Adipocyte (in vitro differentiated cells): ENCODE results near the gene TLCD2.

Source experiments
- DNase-seq: peaks from one replicate; pipeline ENCODE4 v3.0.0-alpha.2; 2015; ENCODE audit warnings: low read depth
- H3K27me3 ChIP-seq: replicated peaks from 2 replicates; pipeline ENCODE4 v1.7.0; 2013; ENCODE audit warnings: mild to moderate bottlenecking, low read length, moderate library complexity; ENCODE audit not compliant: control insufficient read depth, insufficient read depth
- H3K36me3 ChIP-seq: 2 replicates; pipeline ENCODE4 v1.7.0; 2013; ENCODE audit warnings: low read length, mild to moderate bottlenecking, moderate library complexity; ENCODE audit not compliant: control insufficient read depth, insufficient read depth, severe bottlenecking
- H3K4me1 ChIP-seq: 2 replicates; pipeline ENCODE4 v1.7.0; 2013; ENCODE audit warnings: mild to moderate bottlenecking, low read length, moderate library complexity; ENCODE audit not compliant: control insufficient read depth, insufficient read depth
- H3K4me3 ChIP-seq: 2 replicates; pipeline ENCODE4 v1.7.0; 2013; ENCODE audit warnings: mild to moderate bottlenecking, low read length, moderate library complexity
- H3K9ac ChIP-seq: 2 replicates; pipeline ENCODE4 v1.7.0; 2013; ENCODE audit warnings: mild to moderate bottlenecking, low read length, moderate library complexity
- H3K9me3 ChIP-seq: 2 replicates; pipeline ENCODE4 v1.7.0; 2013; ENCODE audit warnings: mild to moderate bottlenecking, low read length, moderate library complexity; ENCODE audit not compliant: control insufficient read depth

The TLCD2 gene

DNA sequence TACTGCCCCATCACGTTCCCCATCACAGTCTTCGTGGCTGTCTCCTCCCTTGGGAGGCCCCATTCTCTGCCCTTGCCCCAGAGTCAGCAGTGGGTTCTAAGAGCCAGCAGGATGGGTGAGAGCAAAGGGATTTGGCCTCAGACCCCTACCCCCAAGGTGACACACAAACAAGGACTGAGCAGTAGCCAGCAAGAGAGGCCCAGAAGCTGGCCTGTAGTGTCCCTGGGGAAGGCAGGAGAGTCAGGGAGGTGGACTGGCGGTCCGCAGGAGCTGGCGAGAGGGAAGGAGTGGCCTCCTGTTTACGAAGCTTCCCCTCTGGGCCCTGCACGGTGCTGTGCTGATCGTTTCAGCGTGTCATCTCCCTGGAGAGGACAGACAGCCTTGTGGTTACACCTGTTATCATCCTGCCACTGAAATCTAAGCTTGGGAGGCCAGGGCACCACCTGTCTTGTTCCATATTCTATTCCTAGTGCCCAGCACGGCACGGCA lies 22.7 kb upstream of the TLCD2 start:
- no peak for DNase-seq
- Histone ChIP-seq H3K9me3 (no peaks in the 10 kb centered on the region), H3K27me3 (no peaks in the 10 kb centered on the region), H3K36me3 (peaks cover 41% of the 10 kb centered on the region), H3K4me1 (peaks cover 44% of the 10 kb centered on the region), H3K4me3 (no peak overlapping the region), H3K9ac (no peak overlapping the region)

DNA sequence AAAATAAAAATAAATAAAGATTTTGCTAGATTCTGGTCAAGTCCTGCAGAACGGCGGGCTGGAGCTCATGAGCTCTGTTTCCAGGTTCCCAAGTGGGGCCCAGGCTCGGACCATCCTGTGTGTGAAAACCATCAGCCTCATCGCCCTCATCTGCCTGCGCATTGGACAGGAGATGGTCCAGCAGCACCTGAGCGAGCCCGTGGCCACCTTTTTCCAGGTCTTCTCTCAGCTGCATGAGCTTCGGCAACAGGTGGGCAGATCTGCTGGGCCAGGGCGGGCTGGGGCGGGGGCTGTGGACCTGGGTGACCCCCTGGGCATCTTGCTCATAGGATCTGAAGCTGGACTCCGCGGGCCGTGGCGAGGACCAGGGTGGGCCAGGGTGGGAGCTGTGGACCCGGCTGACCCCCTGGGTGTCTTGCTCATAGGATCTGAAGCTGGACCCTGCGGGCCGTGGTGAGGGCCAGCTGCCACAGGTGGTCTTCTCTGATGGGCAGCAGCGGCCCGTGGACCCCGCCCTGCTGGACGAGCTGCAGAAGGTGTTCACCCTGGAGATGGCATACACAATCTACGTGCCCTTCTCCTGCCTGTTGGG lies 22.2 kb upstream of the TLCD2 start:
- Histone ChIP-seq H3K9me3 (no peaks in the 10 kb centered on the region), H3K4me3 (no peak overlapping the region), H3K36me3 (peaks cover 40% of the 10 kb centered on the region), H3K4me1 (peaks cover 46% of the 10 kb centered on the region), H3K27me3 (no peaks in the 10 kb centered on the region), H3K9ac (no peak overlapping the region)
- no peak for DNase-seq

DNA sequence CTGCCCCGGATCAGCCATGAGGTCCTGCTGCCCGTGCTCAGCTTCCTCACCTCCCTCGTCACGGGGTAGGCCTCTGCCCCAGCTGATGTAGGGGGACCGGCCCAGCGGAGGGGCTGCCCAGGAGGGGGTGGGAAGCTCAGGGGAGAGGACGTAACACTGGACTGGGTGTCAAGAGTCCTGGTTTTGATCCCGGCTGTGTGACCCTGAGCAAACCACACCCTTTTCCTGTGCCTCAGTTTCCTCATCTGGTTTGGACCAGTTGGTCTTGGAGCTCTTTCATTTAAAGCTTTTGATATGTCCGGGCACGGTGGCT lies 21.0 kb upstream of the TLCD2 start:
- no peak for DNase-seq
- Histone ChIP-seq H3K4me3 (peak overlapping the region; percentile 69), H3K9ac (peak overlapping the region; percentile 91)

GRCh38 chr17:1730326-1731193 lies 20.4 kb upstream of the TLCD2 start:
- no peaks in the 10 kb centered on the region for H3K27me3 ChIP-seq
- H3K9me3 ChIP-seq, result no peaks in the 10 kb centered on the region
- H3K9ac ChIP-seq, result peak overlapping the region; percentile 91
- peaks cover 44% of the 10 kb centered on the region for H3K4me1 ChIP-seq
- H3K4me3 ChIP-seq, result peak overlapping the region; percentile 69
- DNase-seq, result no peak
- H3K36me3 ChIP-seq, result peaks cover 37% of the 10 kb centered on the region

More for the DNA sequence above, 21.0 kb upstream of the TLCD2 start:
- Histone ChIP-seq H3K36me3 (peaks cover 37% of the 10 kb centered on the region), H3K9me3 (no peaks in the 10 kb centered on the region), H3K27me3 (no peaks in the 10 kb centered on the region), H3K4me1 (peaks cover 45% of the 10 kb centered on the region)

DNA sequence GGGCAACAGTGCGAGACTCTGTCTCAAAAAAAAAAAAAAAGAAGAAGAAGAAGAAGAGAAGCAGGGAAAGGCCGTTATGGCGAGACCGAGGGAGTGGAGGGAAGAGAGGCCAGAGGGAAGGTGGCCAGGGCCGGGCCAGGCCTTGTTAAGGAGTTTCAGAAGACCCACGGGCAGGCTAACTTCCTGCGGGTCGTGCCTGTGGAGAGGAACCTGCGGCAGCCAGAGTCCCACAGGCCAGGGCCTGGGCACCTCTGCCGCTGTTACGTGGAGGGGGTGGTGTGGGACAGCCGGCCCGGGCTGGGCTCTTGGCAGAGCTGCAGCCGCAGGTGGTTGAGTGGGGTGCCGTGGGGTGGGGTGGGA lies 19.8 kb upstream of the TLCD2 start:
- peaks cover 33% of the 10 kb centered on the region for H3K36me3 ChIP-seq
- peak overlapping the region; percentile 91 for H3K9ac ChIP-seq
- peaks cover 49% of the 10 kb centered on the region for H3K4me1 ChIP-seq
- no peak for DNase-seq
- H3K9me3 ChIP-seq, result no peaks in the 10 kb centered on the region
- no peaks in the 10 kb centered on the region for H3K27me3 ChIP-seq
- H3K4me3 ChIP-seq, result no peak overlapping the region

- no peaks in the 10 kb centered on the region for H3K27me3 ChIP-seq
- DNase-seq, result no peak
- H3K9me3 ChIP-seq, result no peaks in the 10 kb centered on the region
- H3K36me3 ChIP-seq, result peaks cover 21% of the 10 kb centered on the region
- H3K4me1 ChIP-seq, result peaks cover 59% of the 10 kb centered on the region
- H3K9ac ChIP-seq, result peak overlapping the region; percentile 39
- H3K4me3 ChIP-seq, result no peak overlapping the region
Observed at GRCh38 chr17:1727876-1728630, 17.9 kb upstream of the TLCD2 start.

GRCh38 chr17:1727258-1727789 lies 17.1 kb upstream of the TLCD2 start:
- Histone ChIP-seq H3K4me3 (peak overlapping the region; percentile 23), H3K9me3 (no peaks in the 10 kb centered on the region), H3K9ac (peak overlapping the region; percentile 56), H3K36me3 (peaks cover 14% of the 10 kb centered on the region), H3K4me1 (peaks cover 64% of the 10 kb centered on the region), H3K27me3 (no peaks in the 10 kb centered on the region)
- DNase-seq, result no peak

- peak overlapping the region; percentile 23 for H3K4me3 ChIP-seq
- H3K9ac ChIP-seq, result peak overlapping the region; percentile 56
- H3K9me3 ChIP-seq, result no peaks in the 10 kb centered on the region
- no peak for DNase-seq
- H3K27me3 ChIP-seq, result no peaks in the 10 kb centered on the region
- H3K4me1 ChIP-seq, result peaks cover 67% of the 10 kb centered on the region
- H3K36me3 ChIP-seq, result peaks cover 14% of the 10 kb centered on the region
Observed at GRCh38 chr17:1726626-1727257, 16.6 kb upstream of the TLCD2 start.

DNA sequence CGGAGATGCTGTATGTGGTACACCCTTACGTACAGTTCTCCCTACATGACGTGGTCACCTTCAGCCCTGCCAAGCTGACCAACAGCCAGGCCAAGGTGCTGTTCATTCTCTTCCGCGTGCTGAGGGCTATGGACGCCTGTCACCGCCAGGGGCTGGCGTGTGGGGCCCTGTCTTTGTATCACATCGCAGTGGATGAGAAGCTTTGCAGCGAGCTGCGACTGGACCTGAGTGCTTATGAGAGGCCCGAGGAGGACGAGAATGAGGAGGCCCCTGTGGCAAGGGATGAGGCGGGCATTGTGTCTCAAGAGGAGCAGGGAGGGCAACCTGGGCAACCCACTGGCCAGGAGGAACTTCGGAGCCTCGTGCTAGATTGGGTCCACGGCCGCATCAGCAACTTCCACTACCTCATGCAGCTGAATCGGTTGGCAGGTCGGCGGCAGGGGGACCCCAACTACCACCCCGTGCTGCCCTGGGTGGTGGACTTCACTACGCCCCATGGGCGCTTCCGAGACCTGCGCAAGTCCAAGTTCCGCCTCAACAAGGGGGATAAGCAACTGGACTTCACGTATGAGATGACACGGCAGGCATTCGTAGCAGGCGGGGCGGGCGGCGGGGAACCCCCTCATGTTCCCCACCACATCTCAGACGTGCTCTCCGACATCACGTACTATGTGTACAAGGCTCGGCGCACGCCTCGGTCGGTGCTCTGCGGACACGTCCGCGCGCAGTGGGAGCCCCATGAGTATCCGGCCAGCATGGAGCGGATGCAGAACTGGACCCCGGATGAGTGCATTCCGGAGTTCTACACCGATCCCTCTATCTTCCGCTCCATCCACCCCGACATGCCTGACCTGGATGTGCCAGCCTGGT lies 15.7 kb upstream of the TLCD2 start:
- H3K9ac ChIP-seq, result peak overlapping the region; percentile 87
- no peak for DNase-seq
- H3K27me3 ChIP-seq, result no peaks in the 10 kb centered on the region
- peaks cover 67% of the 10 kb centered on the region for H3K4me1 ChIP-seq
- H3K36me3 ChIP-seq, result peaks cover 14% of the 10 kb centered on the region
- H3K4me3 ChIP-seq, result peak overlapping the region; percentile 79
- no peaks in the 10 kb centered on the region for H3K9me3 ChIP-seq

GRCh38 chr17:1724869-1725641 lies 14.9 kb upstream of the TLCD2 start:
- Histone ChIP-seq H3K9me3 (no peaks in the 10 kb centered on the region), H3K36me3 (peaks cover 14% of the 10 kb centered on the region), H3K4me1 (peaks cover 67% of the 10 kb centered on the region), H3K9ac (peak overlapping the region; percentile 87), H3K27me3 (no peaks in the 10 kb centered on the region), H3K4me3 (peak overlapping the region; percentile 79)
- no peak for DNase-seq
